Dendritic cell treated with granulocyte-macrophage colony-stimulating factor and Interleukin-4, amounts not matched to agents 40 ng/mL and 50 ng/mL, for 4 days (primary cell): ENCODE measurements around the gene IL31.

Experiments used
- H3K27ac Mint-ChIP-seq: one replicate; pipeline ENCODE4 v1.8.0; 2022; ENCODE audit warnings: mild to moderate bottlenecking, mixed read lengths
- H3K27me3 Mint-ChIP-seq: one replicate; pipeline ENCODE4 v1.8.0; 2022; ENCODE audit warnings: mild to moderate bottlenecking, mixed read lengths
- H3K36me3 Mint-ChIP-seq: one replicate; pipeline ENCODE4 v1.8.0; 2022; ENCODE audit warnings: low read depth, mixed read lengths
- H3K4me1 Mint-ChIP-seq: one replicate; pipeline ENCODE4 v1.8.0; 2022; ENCODE audit warnings: low read depth, mixed read lengths
- H3K4me3 Mint-ChIP-seq: one replicate; pipeline ENCODE4 v1.8.0; 2022; ENCODE audit warnings: mild to moderate bottlenecking, moderate library complexity, mixed read lengths
- H3K9me3 Mint-ChIP-seq: one replicate; pipeline ENCODE4 v1.8.0; 2022; ENCODE audit warnings: mixed read lengths
- intact Hi-C: fragments of 100-400 bp; cut with micrococcal nuclease; formaldehyde crosslinking; loops from one replicate; pipeline ENCODE4 v1.15.0; 2022

The IL31 gene

GRCh38 chr12:122201381-122201780 lies 27.4 kb upstream of the IL31 start:
- H3K4me3 Mint-ChIP-seq, result no peak overlapping the region
- H3K9me3 Mint-ChIP-seq, result no peaks in the 10 kb centered on the region
- H3K27ac Mint-ChIP-seq, result no peak overlapping the region
- H3K4me1 Mint-ChIP-seq, result peaks cover 41% of the 10 kb centered on the region
- H3K27me3 Mint-ChIP-seq, result peaks cover 70% of the 10 kb centered on the region
- no peaks in the 10 kb centered on the region for H3K36me3 Mint-ChIP-seq
- intact Hi-C loops, result no loop called here

GRCh38 chr12:122200541-122201175 lies 26.6 kb upstream of the IL31 start:
- Mint-ChIP-seq H3K27ac (no peak overlapping the region), H3K9me3 (no peaks in the 10 kb centered on the region), H3K4me3 (no peak overlapping the region), H3K27me3 (peaks cover 67% of the 10 kb centered on the region), H3K36me3 (no peaks in the 10 kb centered on the region), H3K4me1 (peaks cover 34% of the 10 kb centered on the region)
- intact Hi-C loops, result no loop called here

- intact Hi-C loops, result no loop called here
- H3K4me3 Mint-ChIP-seq, result no peak overlapping the region
- H3K27me3 Mint-ChIP-seq, result peaks cover 57% of the 10 kb centered on the region
- H3K27ac Mint-ChIP-seq, result no peak overlapping the region
- peaks cover 25% of the 10 kb centered on the region for H3K4me1 Mint-ChIP-seq
- H3K36me3 Mint-ChIP-seq, result no peaks in the 10 kb centered on the region
- no peaks in the 10 kb centered on the region for H3K9me3 Mint-ChIP-seq
Observed at GRCh38 chr12:122199484-122200355, 25.7 kb upstream of the IL31 start.

- Mint-ChIP-seq H3K9me3 (no peaks in the 10 kb centered on the region), H3K27me3 (peaks cover 45% of the 10 kb centered on the region), H3K36me3 (no peaks in the 10 kb centered on the region), H3K4me3 (no peak overlapping the region), H3K27ac (no peak overlapping the region), H3K4me1 (peaks cover 16% of the 10 kb centered on the region)
- intact Hi-C loops, result no loop called here
Observed at GRCh38 chr12:122197612-122197966, 23.6 kb upstream of the IL31 start.

- H3K36me3 Mint-ChIP-seq, result no peaks in the 10 kb centered on the region
- H3K4me1 Mint-ChIP-seq, result peaks cover 16% of the 10 kb centered on the region
- H3K9me3 Mint-ChIP-seq, result no peaks in the 10 kb centered on the region
- no peak overlapping the region for H3K27ac Mint-ChIP-seq
- H3K4me3 Mint-ChIP-seq, result no peak overlapping the region
- intact Hi-C loops, result no loop called here
- peaks cover 29% of the 10 kb centered on the region for H3K27me3 Mint-ChIP-seq
Observed at GRCh38 chr12:122195405-122195804, 21.4 kb upstream of the IL31 start.

GRCh38 chr12:122194804-122195203 lies 20.8 kb upstream of the IL31 start:
- Mint-ChIP-seq H3K4me3 (no peak overlapping the region), H3K27me3 (peaks cover 23% of the 10 kb centered on the region), H3K36me3 (no peaks in the 10 kb centered on the region), H3K4me1 (peaks cover 16% of the 10 kb centered on the region), H3K27ac (no peak overlapping the region), H3K9me3 (no peaks in the 10 kb centered on the region)
- intact Hi-C loops, result loop anchor here (5.0 kb wide), 1 partner anchor 143 kb away; no protein-coding TSS in a partner anchor

GRCh38 chr12:122192441-122192840 lies 18.4 kb upstream of the IL31 start:
- no peak overlapping the region for H3K4me3 Mint-ChIP-seq
- H3K36me3 Mint-ChIP-seq, result no peaks in the 10 kb centered on the region
- no peaks in the 10 kb centered on the region for H3K9me3 Mint-ChIP-seq
- intact Hi-C loops, result loop anchor here (5.0 kb wide), 1 partner anchor 140 kb away; no protein-coding TSS in a partner anchor
- H3K27ac Mint-ChIP-seq, result no peak overlapping the region
- peaks cover 7% of the 10 kb centered on the region for H3K27me3 Mint-ChIP-seq
- peaks cover 10% of the 10 kb centered on the region for H3K4me1 Mint-ChIP-seq

GRCh38 chr12:122190842-122191668 lies 17.0 kb upstream of the IL31 start:
- intact Hi-C loops, result loop anchor here (5.0 kb wide), 1 partner anchor 139 kb away; no protein-coding TSS in a partner anchor
- Mint-ChIP-seq H3K4me3 (no peak overlapping the region), H3K36me3 (no peaks in the 10 kb centered on the region), H3K9me3 (no peaks in the 10 kb centered on the region), H3K4me1 (peaks cover 3% of the 10 kb centered on the region), H3K27ac (no peak overlapping the region), H3K27me3 (peaks cover 2% of the 10 kb centered on the region)

DNA sequence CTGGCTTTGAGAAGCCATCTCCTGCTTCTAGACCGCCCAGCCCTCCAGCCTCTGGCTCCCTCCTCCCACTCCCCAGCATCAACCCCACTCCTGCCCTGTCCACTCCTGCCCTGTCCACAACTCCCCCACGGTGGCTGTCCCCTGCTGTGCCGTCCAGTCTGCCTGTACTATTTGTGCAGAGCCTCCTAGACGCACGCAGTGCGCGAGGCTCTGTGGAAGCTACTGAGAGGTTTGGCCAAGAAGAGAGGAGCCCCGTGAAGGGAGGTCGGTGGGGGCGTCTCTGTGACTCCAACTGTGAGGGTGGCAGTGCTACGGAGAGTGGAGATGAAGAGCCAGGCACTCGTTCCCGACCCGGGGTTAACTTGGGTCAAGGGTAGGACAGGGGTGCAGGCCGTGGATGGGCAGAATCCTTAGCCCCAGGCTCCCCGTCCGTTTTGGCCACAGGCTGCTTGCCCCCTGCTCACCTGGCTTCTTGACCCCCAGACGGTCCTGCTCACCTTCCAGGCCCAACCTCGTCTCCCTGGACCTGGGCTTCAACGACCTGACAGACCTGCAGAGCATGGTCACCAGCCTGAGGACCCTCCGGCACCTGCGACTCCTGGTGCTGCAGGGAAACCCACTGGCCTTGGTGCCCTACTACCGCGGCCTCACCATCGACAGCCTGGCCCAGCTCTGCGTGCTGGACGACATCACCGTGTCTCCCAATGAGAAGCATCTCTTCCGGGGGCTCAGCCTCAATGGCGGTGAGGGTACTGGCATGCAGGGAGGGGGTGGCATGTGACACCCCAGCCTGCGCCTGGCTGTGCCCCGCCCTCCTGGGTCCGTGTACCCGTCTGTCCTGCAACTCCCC lies 15.8 kb upstream of the IL31 start:
- Mint-ChIP-seq H3K27ac (no peak overlapping the region), H3K36me3 (no peaks in the 10 kb centered on the region), H3K27me3 (peaks cover 6% of the 10 kb centered on the region), H3K9me3 (no peaks in the 10 kb centered on the region), H3K4me1 (peaks cover 14% of the 10 kb centered on the region), H3K4me3 (no peak overlapping the region)
- intact Hi-C loops, result loop anchor here (5.0 kb wide), 1 partner anchor 138 kb away; no protein-coding TSS in a partner anchor

GRCh38 chr12:122187466-122187865 lies 13.4 kb upstream of the IL31 start:
- Mint-ChIP-seq H3K27me3 (peaks cover 27% of the 10 kb centered on the region), H3K4me1 (peaks cover 19% of the 10 kb centered on the region), H3K9me3 (no peaks in the 10 kb centered on the region), H3K36me3 (no peaks in the 10 kb centered on the region), H3K27ac (no peak overlapping the region), H3K4me3 (no peak overlapping the region)
- intact Hi-C loops, result no loop called here

- Mint-ChIP-seq H3K4me1 (peaks cover 19% of the 10 kb centered on the region), H3K27ac (no peak overlapping the region), H3K9me3 (no peaks in the 10 kb centered on the region), H3K36me3 (no peaks in the 10 kb centered on the region), H3K4me3 (no peak overlapping the region), H3K27me3 (peaks cover 34% of the 10 kb centered on the region)
- intact Hi-C loops, result no loop called here
Observed at GRCh38 chr12:122185494-122186082, 11.6 kb upstream of the IL31 start.

GRCh38 chr12:122185079-122185478 lies 11.1 kb upstream of the IL31 start:
- H3K4me3 Mint-ChIP-seq, result no peak overlapping the region
- no peaks in the 10 kb centered on the region for H3K9me3 Mint-ChIP-seq
- intact Hi-C loops, result no loop called here
- H3K27ac Mint-ChIP-seq, result no peak overlapping the region
- peaks cover 19% of the 10 kb centered on the region for H3K4me1 Mint-ChIP-seq
- H3K36me3 Mint-ChIP-seq, result no peaks in the 10 kb centered on the region
- H3K27me3 Mint-ChIP-seq, result peaks cover 36% of the 10 kb centered on the region

DNA sequence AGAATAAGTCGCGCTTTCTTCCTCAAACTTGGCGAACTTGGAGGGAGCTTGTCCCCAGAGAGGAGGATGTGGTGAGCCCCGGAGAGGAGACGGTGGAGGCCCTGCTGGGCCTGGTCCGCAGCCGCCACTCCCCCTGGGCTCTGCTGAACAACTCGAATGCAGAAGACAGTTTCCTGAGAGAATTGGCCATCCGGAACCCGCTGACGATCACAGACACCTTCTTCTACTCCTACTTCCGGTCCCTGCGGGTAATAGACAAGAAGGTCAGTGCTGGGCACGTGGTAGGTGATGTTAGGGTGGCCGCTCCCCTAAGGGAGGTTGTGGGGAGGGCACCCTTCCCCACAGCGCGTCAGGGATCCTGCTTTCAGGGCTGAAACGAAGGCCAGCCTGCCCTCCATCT lies 10.5 kb upstream of the IL31 start:
- intact Hi-C loops, result no loop called here
- H3K4me1 Mint-ChIP-seq, result peaks cover 19% of the 10 kb centered on the region
- peaks cover 36% of the 10 kb centered on the region for H3K27me3 Mint-ChIP-seq
- no peak overlapping the region for H3K27ac Mint-ChIP-seq
- no peaks in the 10 kb centered on the region for H3K36me3 Mint-ChIP-seq
- no peaks in the 10 kb centered on the region for H3K9me3 Mint-ChIP-seq
- H3K4me3 Mint-ChIP-seq, result peak overlapping the region; percentile 45
